ENCODE measurements around the gene IKZF1.

Gene IKZF1

GRCh38 chr7:50304129-50304910 is at the start of gene IKZF1:
Gene IKZF1, plus strand, starts transcription at chr7:50304716. Its CDS starts 14,346 bp downstream, at chr7:50319062.
- peak in 1 of 2 donors; percentile 60 for DNase-seq (ENCODE audit: low read depth in 2 of 2)

GRCh38 chr7:50261593-50261992 is 42.9 kb upstream of the IKZF1 start:
- no peak for DNase-seq (ENCODE audit: low read depth in 2 of 2)

GRCh38 chr7:50262446-50262845 is 42.1 kb upstream of the IKZF1 start:
- DNase-seq (ENCODE audit: low read depth in 2 of 2) = no peak

DNA sequence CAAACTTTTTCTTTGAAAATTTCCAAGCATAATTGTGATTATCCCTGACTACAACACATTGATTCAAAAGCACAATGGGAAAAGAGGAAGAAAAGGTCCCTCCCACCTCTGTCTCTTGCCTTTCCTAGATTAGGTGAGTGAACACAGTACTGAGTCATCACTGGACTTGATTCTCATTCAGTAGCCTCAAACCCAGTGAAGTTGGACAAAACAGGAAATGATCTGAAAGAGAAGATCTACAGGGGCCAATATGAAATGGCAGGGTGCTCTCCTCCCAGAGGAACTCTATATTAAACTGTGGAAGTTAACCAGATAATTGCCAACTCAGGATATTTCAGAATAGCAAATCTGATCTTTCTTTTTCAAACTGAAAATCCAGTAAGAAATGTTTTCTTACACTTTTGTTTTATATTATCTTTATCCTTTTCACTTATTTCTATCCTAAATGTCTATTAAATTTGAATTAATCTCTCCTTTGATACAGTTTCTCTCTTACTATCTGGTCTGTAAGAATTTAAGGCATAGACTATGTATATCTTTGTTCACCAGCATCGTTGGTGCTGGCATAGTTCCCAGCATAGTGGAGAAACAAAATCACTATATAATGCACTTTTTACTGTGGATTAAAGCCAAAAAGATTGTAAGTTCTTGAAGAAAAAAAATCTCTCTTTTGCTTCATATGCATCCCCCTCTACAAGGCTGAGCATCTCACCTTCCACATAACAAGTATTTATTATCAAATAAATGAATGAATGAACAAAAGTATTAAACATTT is 41.4 kb upstream of the IKZF1 start:
- no peak for DNase-seq (ENCODE audit: low read depth in 2 of 2)

GRCh38 chr7:50264908-50265307 is 39.6 kb upstream of the IKZF1 start:
- no peak for DNase-seq (ENCODE audit: low read depth in 2 of 2)

GRCh38 chr7:50265968-50266634 is 38.4 kb upstream of the IKZF1 start:
- DNase-seq (ENCODE audit: low read depth in 2 of 2) = no peak

DNA sequence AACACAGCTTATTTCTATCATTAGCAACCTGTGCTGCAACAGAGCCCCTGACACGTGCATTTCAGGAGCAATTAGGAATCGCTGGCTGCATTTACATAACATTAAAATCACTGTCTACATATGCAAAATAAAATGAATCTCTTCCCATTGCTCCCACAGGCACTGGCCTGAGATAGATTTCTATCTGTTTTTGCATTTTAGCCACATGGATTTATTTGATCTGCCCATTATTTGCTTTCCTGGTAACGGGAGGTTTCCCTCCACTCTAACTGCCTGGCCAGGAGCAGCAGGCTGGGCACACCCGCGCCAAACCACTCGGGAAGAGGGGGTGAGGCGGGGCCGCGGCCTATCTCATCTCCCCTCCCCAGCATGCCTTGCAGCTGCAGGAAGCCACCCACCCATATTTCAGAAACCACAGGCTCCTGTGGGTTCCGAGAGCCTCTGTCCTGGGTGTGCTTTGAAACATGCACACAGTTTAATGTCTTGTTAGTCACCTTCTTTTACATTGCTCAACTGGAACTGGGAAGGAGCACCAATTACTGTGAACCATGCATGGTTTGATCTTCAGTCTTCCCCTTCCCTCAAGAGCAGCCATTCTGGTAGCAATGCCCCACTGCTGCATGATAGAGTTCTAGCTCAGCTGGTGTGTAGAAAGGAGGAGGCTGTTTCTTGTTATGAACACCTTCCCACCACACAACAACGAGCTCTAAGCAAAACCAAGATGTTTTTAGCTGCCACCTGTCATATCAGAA is 37.7 kb upstream of the IKZF1 start:
- peak; percentile 77 to 78 for DNase-seq (ENCODE audit: low read depth in 2 of 2)

- no peak for DNase-seq (ENCODE audit: low read depth in 2 of 2)
These were observed 36.9 kb upstream of the IKZF1 start for GRCh38 chr7:50267525-50268041.

DNA sequence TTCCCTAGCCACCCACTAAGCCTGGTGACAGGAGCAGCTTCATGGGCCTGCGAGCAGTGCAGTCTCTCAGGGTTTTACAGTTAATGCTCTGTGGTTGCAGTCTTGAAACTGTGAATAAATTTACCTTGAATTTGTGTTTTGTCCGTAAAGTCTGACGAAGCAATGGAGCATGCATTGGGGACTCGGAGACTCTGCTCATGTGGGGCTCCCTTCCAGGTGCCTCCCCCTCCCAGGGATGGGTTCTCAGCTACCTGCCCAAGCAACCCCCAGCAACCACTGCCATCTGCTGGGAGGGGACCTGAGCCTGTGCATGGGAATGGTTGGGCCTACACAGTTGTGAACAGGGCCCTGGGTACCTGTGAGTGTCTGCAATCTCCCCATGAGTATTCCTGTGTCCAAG is 36.3 kb upstream of the IKZF1 start:
- DNase-seq (ENCODE audit: low read depth in 2 of 2) = no peak

GRCh38 chr7:50268990-50269389 is 35.5 kb upstream of the IKZF1 start:
- DNase-seq (ENCODE audit: low read depth in 2 of 2) = no peak

- no peak for DNase-seq (ENCODE audit: low read depth in 2 of 2)
These were observed 33.9 kb upstream of the IKZF1 start for GRCh38 chr7:50270531-50271018.

DNA sequence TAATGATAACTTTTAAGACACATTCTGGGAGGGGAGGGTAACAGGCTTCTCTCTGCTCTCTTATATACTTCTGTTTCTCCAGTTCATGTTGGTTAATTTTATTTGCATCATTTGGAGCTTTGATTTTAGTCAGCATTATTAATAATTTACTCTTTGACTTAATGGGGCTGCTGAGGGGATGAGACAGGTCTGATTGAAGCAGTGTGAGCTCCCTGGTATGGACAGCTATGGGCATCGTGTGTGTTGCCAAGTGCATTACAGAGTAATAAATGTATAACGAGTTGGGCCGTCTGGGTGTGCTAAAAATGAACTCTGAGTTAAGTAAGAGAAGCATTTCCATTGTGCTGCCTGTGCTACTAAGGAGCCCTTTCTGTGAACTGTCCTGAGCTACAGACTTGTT is 31.7 kb upstream of the IKZF1 start:
- no peak for DNase-seq (ENCODE audit: low read depth in 2 of 2)

DNA sequence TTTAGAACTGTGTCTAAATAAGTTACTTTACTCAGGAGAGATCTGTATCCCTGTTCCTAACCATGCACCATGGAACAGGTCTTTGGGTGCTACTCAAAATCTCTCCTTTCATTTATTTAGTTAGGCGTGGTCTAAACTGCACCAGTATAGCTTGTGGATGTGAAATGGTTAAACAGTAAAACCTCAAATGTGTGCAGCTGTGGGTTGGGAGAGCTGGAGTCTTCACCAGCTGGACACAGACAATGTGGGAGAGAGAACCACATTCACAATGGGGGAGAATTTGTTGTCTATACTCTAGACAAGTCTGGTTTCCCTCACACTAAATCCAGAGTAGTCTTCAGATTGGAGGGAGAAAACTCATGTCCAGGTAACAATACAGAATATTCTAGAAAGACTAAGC is 31.2 kb upstream of the IKZF1 start:
- no peak for DNase-seq (ENCODE audit: low read depth in 2 of 2)

GRCh38 chr7:50273870-50274269 is 30.6 kb upstream of the IKZF1 start:
- DNase-seq (ENCODE audit: low read depth in 2 of 2) = no peak

DNA sequence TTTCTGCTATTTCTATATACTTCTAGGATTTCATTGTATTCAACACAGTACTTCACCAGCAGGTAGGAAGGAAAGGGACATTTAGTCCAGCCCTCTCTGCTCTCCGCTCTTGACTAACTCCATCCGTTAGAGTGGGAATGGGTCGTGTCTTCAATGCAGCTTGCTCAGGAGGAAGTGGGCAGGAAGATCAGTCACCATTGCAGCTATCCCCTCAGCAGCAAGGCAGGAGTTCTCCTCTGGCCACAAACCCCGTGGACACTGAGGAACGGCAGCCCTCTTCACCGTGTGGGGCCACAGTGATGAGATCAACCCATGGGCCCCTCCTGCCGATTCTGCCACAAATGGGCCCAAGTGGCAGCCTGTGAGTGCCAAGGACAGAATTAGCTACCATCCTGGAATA is 30.2 kb upstream of the IKZF1 start:
- no peak for DNase-seq (ENCODE audit: low read depth in 2 of 2)

DNA sequence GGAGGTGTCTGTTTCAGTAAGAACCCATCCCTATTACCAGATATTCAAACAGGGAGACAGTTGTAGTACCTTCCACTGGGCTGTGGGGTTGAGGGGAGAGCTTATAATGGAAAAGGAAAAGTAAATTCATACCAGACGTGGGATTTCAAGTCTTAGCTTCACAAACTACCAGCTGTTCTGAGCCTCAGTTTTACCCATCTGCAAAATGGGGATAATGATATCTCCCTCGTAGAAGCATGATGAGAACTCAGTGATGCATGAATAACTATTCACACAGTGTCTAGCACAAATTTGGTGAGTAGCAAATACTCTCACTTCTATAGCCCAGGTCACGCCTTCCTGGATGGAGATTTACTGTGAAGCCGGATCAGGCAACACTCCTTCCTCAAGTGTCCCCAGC is 29.1 kb upstream of the IKZF1 start:
- no peak for DNase-seq (ENCODE audit: low read depth in 2 of 2)

DNA sequence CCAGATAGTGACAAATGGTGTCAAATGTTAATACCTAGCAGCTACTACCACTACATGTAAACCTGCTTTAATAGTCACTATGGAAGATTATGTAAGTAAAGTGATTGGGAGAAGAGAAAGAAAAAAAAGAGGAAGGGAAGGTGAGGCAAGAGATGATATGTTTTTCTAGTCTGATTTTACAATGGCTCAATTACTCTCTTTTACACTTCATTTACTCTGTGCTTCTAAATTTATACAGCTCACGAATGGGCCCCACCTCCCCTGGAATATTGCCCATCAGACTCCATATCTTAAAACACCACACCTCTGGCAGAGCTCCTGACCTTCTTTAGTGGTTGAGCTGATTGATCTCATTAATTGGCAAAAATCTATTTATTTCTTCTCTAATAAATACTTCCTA is 28.0 kb upstream of the IKZF1 start:
- no peak for DNase-seq (ENCODE audit: low read depth in 2 of 2)

DNA sequence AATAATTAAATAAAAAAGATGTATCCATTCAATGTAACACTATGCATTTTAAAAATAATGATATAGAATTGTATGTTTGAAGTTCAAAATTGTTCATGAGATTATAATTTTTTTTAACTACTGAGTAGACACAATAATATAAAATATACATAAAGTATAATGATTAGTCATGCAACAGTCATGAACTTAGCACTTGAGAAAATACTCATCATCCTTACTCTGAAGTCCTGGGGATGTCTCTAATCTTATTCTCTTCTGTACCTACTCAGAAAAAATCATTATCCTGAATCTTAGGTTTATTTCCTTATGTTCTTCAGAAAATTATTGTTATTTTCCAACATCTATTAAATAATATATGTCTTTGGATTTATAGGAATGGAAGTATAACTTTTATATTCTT is 26.4 kb upstream of the IKZF1 start:
- no peak for DNase-seq (ENCODE audit: low read depth in 2 of 2)

DNA sequence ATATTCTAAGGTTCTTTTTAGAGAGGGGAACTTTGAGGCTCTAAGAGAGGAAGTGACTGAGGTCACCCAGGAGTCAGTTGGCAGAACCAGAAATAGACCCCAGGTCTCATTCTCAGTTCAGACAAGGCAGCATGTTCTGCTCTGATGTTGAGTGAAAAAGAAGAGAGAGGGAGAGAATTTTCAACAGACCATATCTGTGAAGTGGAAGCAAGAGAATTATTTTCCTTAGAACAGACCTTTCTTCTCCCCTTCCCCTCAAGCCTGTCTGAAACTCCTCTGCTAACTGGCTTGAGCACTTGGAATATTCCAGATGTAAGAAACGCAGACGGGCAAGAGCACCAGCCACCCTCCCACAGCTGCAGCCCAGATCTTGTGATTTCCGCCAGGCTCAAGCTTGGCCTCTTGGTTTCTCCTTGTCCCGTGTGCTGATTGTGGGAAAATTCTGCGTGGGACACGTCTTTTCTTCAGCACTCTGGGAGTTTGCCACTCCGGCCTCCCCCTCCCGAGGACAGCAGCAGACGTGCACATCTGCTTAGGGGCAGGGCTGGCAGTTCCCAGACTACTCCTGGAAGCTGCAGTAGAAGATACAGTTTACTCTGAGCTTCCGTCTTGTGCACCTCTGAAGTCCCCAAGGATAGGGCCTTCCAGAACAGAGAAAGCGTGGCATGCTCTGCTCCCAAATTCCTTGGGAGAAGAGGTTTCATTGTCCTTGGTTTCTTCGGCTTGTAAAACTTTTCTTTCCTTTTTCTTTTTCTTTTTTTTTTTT is 22.7 kb upstream of the IKZF1 start:
- DNase-seq (ENCODE audit: low read depth in 2 of 2) = no peak

- no peak for DNase-seq (ENCODE audit: low read depth in 2 of 2)
These were observed 21.5 kb upstream of the IKZF1 start for GRCh38 chr7:50282813-50283605.

Data from stimulated activated CD8-positive, alpha-beta memory T cell treated with anti-CD3 and anti-CD28 coated beads, Interleukin-15, amount 100 ng/mL, for 48 hours (primary cell).